DOHH2 (cell line): Measurements from ENCODE around the gene RMDN2.

ENCODE experiments used
- H3F3A ChIP-seq: fragments of 200-600 bp; sonication (generic), shearing (Covaris generic); 2 replicates; pipeline ENCODE4 v1.6.0; 2016; ENCODE audit warnings: antibody characterized with exemption, mild to moderate bottlenecking; ENCODE audit not compliant: control insufficient read depth, insufficient read depth
- H3K27ac ChIP-seq: fragments of 200-600 bp; sonication (generic); 2 replicates; pipeline ENCODE4 v1.5.1; 2014; ENCODE audit warnings: low read depth, mild to moderate bottlenecking, low read length, moderate library complexity
- H3K27me3 ChIP-seq: fragments of 200-600 bp; sonication (generic); 2 replicates; pipeline ENCODE4 v1.6.1; 2014; ENCODE audit warnings: mild to moderate bottlenecking, low read length, mixed read lengths; ENCODE audit not compliant: control insufficient read depth
- H3K36me3 ChIP-seq: fragments of 200-600 bp; sonication (generic); 2 replicates; pipeline ENCODE4 v1.6.1; 2014; ENCODE audit warnings: mild to moderate bottlenecking, low read length, moderate library complexity, mixed read lengths; ENCODE audit not compliant: control insufficient read depth
- H3K4me1 ChIP-seq: fragments of 200-600 bp; sonication (generic); 2 replicates; pipeline ENCODE4 v1.6.1; 2014; ENCODE audit warnings: mild to moderate bottlenecking, low read length, mixed read lengths; ENCODE audit not compliant: control insufficient read depth
- H3K4me2 ChIP-seq: fragments of 200-600 bp; sonication (generic); 2 replicates; pipeline ENCODE4 v1.6.0; 2014; ENCODE audit warnings: mild to moderate bottlenecking, low read length, moderate library complexity
- H3K4me3 ChIP-seq: fragments of 200-600 bp; sonication (generic); 2 replicates; pipeline ENCODE4 v1.5.1; 2014; ENCODE audit warnings: mild to moderate bottlenecking, low read length, mixed read lengths
- H3K79me2 ChIP-seq: fragments of 200-600 bp; sonication (generic); 2 replicates; pipeline ENCODE4 v1.6.1; 2014; ENCODE audit warnings: mild to moderate bottlenecking, low read length, mixed read lengths; ENCODE audit not compliant: control insufficient read depth
- H3K9me2 ChIP-seq: fragments of 200-600 bp; sonication (generic); replicated peaks from 2 replicates; pipeline ENCODE4 v1.6.1; 2014; ENCODE audit warnings: mild to moderate bottlenecking, low read length, mixed read lengths; ENCODE audit not compliant: control insufficient read depth
- H3K9me3 ChIP-seq: fragments of 200-600 bp; sonication (generic); 2 replicates; pipeline ENCODE4 v1.6.1; 2014; ENCODE audit warnings: antibody characterized with exemption, low read length, mixed read lengths; ENCODE audit not compliant: control insufficient read depth, insufficient read depth
- H4K20me1 ChIP-seq: fragments of 200-600 bp; sonication (generic); 2 replicates; pipeline ENCODE4 v1.6.0; 2014; ENCODE audit warnings: low read depth, mild to moderate bottlenecking, antibody characterized with exemption, low read length, moderate library complexity; ENCODE audit not compliant: control insufficient read depth, insufficient read depth
- EZH2phosphoT487 ChIP-seq: fragments of 200-600 bp; sonication (generic); IDR thresholded peaks from 2 replicates; pipeline ENCODE4 v1.6.1; 2017; ENCODE audit warnings: borderline replicate concordance, mild to moderate bottlenecking, antibody characterized with exemption, low read length, moderate library complexity, mixed read lengths
- TF ChIP-seq, protein P1 (sequence below): fragments of 200-600 bp; sonication (generic); IDR thresholded peaks from one replicate; pipeline ENCODE4 v1.5.1; 2014; ENCODE audit warnings: antibody characterized with exemption, mild to moderate bottlenecking, low read depth, low read length; ENCODE audit not compliant: poor library complexity, severe bottlenecking

RMDN2 gene

DNA sequence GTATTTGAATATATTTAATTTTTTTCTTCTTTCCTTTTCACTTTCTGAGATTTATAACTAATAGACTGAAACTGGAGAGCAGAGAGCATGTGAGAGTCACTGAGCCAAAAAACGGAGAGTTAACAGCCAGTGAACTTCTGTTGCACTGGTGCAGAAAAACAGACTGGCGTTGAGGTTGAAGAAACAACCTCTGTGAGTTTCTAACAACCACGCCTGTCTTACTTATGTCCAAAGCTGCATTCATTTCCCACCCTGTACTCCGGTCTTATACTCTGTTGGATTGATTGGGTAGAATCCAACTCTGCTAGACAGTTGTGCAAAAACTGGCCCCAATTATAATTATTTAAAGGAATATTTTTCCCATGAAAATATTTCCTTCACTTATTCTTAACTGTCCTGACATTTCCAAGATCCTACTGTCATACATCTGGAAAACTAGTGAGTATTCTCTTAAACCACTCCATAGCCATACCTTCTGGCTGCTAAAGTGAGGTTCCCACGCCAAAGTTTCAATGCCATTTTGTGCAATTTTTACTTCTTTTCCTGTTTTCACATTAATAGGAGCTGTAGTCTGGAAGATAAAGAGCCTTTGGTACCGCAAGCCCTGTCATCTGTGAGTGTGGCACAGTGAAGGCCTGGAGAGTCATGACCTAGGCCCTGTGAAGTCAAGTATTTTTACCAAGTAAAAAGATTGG lies 141.5 kb downstream of the RMDN2 start:
- Histone ChIP-seq H3K9me2 (no peaks in the 10 kb centered on the region), H3K27me3 (0 out of 2 replicates have a peak, but pooled peaks cover 3% of the 10 kb centered on the region), H3K4me1 (no peaks in the 10 kb centered on the region), H4K20me1 (no peaks in the 10 kb centered on the region), H3K4me2 (no peak overlapping the region), H3K9me3 (no peaks in the 10 kb centered on the region), H3K79me2 (no peaks in the 10 kb centered on the region), H3K36me3 (no peaks in the 10 kb centered on the region), H3K4me3 (no peak overlapping the region), H3F3A (no peaks in the 10 kb centered on the region), H3K27ac (no peak overlapping the region)
- TF ChIP-seq, protein P1, sequence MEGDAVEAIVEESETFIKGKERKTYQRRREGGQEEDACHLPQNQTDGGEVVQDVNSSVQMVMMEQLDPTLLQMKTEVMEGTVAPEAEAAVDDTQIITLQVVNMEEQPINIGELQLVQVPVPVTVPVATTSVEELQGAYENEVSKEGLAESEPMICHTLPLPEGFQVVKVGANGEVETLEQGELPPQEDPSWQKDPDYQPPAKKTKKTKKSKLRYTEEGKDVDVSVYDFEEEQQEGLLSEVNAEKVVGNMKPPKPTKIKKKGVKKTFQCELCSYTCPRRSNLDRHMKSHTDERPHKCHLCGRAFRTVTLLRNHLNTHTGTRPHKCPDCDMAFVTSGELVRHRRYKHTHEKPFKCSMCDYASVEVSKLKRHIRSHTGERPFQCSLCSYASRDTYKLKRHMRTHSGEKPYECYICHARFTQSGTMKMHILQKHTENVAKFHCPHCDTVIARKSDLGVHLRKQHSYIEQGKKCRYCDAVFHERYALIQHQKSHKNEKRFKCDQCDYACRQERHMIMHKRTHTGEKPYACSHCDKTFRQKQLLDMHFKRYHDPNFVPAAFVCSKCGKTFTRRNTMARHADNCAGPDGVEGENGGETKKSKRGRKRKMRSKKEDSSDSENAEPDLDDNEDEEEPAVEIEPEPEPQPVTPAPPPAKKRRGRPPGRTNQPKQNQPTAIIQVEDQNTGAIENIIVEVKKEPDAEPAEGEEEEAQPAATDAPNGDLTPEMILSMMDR = no peak
- no peak for TF ChIP-seq EZH2phosphoT487
